ENCODE data around the gene ZFHX3. TPM values are rescaled to one million over a fixed set of nuclear protein-coding genes. Genes with fewer than 3 reads are reported as not detected.

Gene ZFHX3
- total and polyA plus RNA-seq, 2 experiments from 2014 or later = 6.7 to 12.2 TPM

DNA sequence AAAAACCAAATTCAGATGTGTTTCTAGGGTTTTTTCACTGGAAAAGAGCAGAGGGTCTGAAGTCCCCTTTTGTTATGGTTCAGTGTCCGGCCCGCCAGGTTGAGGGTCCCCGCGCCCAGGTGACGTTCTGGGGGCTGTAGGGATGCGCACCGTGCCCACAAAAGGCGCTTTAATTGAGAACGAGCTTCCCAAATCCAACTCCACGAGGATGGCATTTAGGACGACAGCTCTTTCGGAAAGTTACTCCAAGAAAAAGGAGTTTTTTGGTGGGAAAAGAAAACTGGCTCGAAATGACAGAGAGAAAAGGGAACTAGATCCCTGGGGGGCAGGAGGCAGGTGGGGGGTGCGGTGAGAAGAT, 15.9 kb upstream of the ZFHX3 start:
- no peak for TF ChIP-seq CTCF (IDR thresholded peaks at IDR 0.05; ENCODE audit: low read depth, low read length)
- H3K36me3 ChIP-seq = no peaks in the 10 kb centered on the region
- no peak overlapping the region for H3K27ac ChIP-seq
- DNase-seq (ENCODE audit: low read depth in 1 of 2, low spot score in 1 of 2) = no peak
- H3K27me3 ChIP-seq = peaks cover 95% of the 10 kb centered on the region
- peaks cover 16% of the 10 kb centered on the region for H3K4me1 ChIP-seq (ENCODE audit: low read depth)
- no peaks in the 10 kb centered on the region for H3K9me3 ChIP-seq (ENCODE audit: low read depth)
- no peak overlapping the region for H3K4me3 ChIP-seq

- Histone ChIP-seq H3K27me3 (peaks cover 88% of the 10 kb centered on the region), H3K36me3 (no peaks in the 10 kb centered on the region), H3K4me3 (peak overlapping the region; percentile 11), H3K4me1 (ENCODE audit: low read depth) (peaks cover 13% of the 10 kb centered on the region), H3K9me3 (ENCODE audit: low read depth) (no peaks in the 10 kb centered on the region), H3K27ac (no peak overlapping the region)
- no peak for TF ChIP-seq CTCF (IDR thresholded peaks at IDR 0.05; ENCODE audit: low read depth, low read length)
- DNase-seq (ENCODE audit: low read depth in 1 of 2, low spot score in 1 of 2) = peak in 1 of 2 donors; percentile 14
These were observed 15.1 kb upstream of the ZFHX3 start for GRCh38 chr16:73062743-73063733.

DNA sequence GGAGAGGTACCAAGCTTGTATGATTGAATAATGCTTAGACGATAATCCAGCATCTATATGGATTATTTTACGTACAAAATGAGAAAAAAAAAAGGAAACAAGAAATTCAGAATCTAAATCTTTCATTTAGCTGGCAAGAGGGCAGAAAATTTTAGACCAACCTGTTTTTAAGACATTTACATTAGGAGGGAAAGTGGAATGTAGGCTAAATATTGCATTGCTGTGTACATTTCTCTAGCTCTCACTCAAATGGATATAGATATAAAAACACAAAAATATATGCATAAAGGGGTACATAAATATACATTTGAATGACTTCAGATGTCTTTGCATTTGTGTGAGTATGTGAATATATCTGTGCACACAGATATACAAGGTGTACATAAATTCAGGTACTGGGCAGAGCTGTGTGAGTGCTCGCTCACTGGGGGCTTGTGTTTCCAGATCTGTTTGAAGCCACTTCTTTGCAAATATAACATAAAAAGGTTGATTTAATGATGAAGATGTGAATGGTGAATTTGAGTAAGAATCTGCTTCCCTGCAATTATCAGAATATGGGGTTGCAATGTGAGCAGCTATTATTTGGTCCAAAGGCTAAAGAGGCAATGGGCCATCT, 14.2 kb upstream of the ZFHX3 start:
- H3K4me1 ChIP-seq (ENCODE audit: low read depth) = peaks cover 13% of the 10 kb centered on the region

GRCh38 chr16:73060892-73061490, 13.1 kb upstream of the ZFHX3 start:
- Histone ChIP-seq H3K4me1 (ENCODE audit: low read depth) (peaks cover 24% of the 10 kb centered on the region), H3K27ac (no peak overlapping the region), H3K9me3 (ENCODE audit: low read depth) (no peaks in the 10 kb centered on the region), H3K4me3 (no peak overlapping the region), H3K27me3 (peaks cover 83% of the 10 kb centered on the region), H3K36me3 (no peaks in the 10 kb centered on the region)
- no peak for TF ChIP-seq CTCF (IDR thresholded peaks at IDR 0.05; ENCODE audit: low read depth, low read length)
- DNase-seq (ENCODE audit: low read depth in 1 of 2, low spot score in 1 of 2) = no peak

More for the DNA sequence above, 14.2 kb upstream of the ZFHX3 start:
- Histone ChIP-seq H3K36me3 (no peaks in the 10 kb centered on the region), H3K27ac (no peak overlapping the region), H3K27me3 (peaks cover 83% of the 10 kb centered on the region), H3K4me3 (no peak overlapping the region), H3K9me3 (ENCODE audit: low read depth) (no peaks in the 10 kb centered on the region)
- TF ChIP-seq CTCF (IDR thresholded peaks at IDR 0.05; ENCODE audit: low read depth, low read length) = no peak
- DNase-seq (ENCODE audit: low read depth in 1 of 2, low spot score in 1 of 2) = no peak

DNA sequence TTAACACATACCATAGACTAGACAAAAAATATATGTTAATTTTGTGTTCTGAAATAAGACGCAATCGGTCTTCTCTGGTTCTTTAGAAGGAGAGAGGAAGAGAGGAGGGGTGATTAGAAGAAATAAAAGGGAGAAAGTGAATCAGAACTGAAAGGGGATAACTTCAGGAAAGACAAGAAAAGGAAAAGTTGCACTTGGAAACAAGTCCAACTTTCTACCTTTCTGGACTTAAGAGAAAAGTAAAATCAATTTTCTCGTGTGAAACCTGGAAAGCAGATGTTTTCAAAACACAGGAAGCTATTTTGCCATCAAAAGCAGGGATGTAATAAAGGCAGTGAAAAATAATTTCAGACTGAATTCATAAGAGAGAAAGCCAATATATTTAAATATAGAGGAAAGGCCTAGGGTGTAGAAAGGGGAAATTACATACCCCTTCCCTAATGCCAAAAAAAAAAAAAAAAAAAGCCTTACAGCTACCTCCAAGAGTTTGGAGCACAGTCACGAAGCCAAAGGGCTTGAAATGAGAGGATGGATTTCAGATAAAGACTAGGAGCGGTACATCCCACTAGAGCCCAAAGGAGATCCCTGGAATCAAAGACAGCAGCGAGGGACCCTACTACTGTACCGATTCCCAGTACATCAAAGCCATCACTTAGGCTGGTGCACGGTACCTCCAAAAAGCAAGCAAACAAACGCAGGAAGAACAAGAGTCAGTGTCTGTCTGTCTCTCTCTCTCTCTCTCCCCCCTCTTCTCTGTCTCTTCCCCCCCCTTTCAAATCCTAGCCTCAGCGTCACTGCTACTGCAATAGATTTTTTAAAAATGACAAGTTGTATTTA, 12.1 kb upstream of the ZFHX3 start:
- no peaks in the 10 kb centered on the region for H3K9me3 ChIP-seq (ENCODE audit: low read depth)
- H3K36me3 ChIP-seq = no peaks in the 10 kb centered on the region
- H3K4me1 ChIP-seq (ENCODE audit: low read depth) = peaks cover 31% of the 10 kb centered on the region
- H3K27ac ChIP-seq = no peak overlapping the region
- H3K27me3 ChIP-seq = peaks cover 83% of the 10 kb centered on the region
- no peak for TF ChIP-seq CTCF (IDR thresholded peaks at IDR 0.05; ENCODE audit: low read depth, low read length)
- H3K4me3 ChIP-seq = peak overlapping the region; percentile 99
- no peak for DNase-seq (ENCODE audit: low read depth in 1 of 2, low spot score in 1 of 2)

All from cardiac muscle cell (in vitro differentiated cells and primary cell).